PC-3 (cell line): ENCODE measurements around the gene ATP2B2. TPM values are rescaled to one million over a fixed set of nuclear protein-coding genes. Genes with fewer than 3 reads are reported as not detected.

Experiments used
- ATAC-seq: fragments of 200-7000 bp; cut with Tn5 transposase; 2 replicates; pipeline ENCODE4 v1.9.1; 2020; ENCODE audit warnings: mild to moderate bottlenecking, moderate library complexity
- BruUV-seq: library from RNA; stranded (reverse); fragments of 400-500 nt; replicated peaks from 2 replicates; lab custom pipeline; 2021; lab: Mats Ljungman, UMichigan
- CTCF ChIA-PET: fragments of 300-600 bp; sonication (Branson Sonifier 250); formaldehyde crosslinking; loops from one replicate; lab custom pipeline; 2022; ENCODE audit warnings: antibody characterized with exemption; lab: Charles Lee
- POLR2A ChIA-PET: fragments of 300-600 bp; sonication (Branson Sonifier 250); formaldehyde crosslinking; loops from one replicate; lab custom pipeline; 2022; ENCODE audit warnings: antibody characterized with exemption; ENCODE audit not compliant: unreplicated experiment; lab: Charles Lee
- DNase-seq: peaks from one replicate; pipeline ENCODE4 v3.0.0-alpha.2; 2015
- H2AFZ ChIP-seq: fragments of 300-600 bp; sonication (generic); 2 replicates; pipeline ENCODE4 v1.6.0; 2016; ENCODE audit warnings: antibody characterized with exemption, low read length
- H3F3A ChIP-seq: fragments of 300-600 bp; sonication (generic); one replicate; pipeline ENCODE4 v1.6.0; 2017; ENCODE audit warnings: antibody characterized with exemption, low read length, control low read depth, mild to moderate bottlenecking; ENCODE audit not compliant: unreplicated experiment
- H3K27ac ChIP-seq: fragments of 300-600 bp; sonication (generic); 2 replicates; pipeline ENCODE4 v1.5.1; 2016; ENCODE audit warnings: mild to moderate bottlenecking, low read length
- H3K27me3 ChIP-seq: fragments of 300-600 bp; sonication (generic); 2 replicates; pipeline ENCODE4 v1.6.1; 2016; ENCODE audit warnings: low read length, mixed read lengths
- H3K36me3 ChIP-seq: fragments of 300-600 bp; sonication (generic); 2 replicates; pipeline ENCODE4 v1.6.1; 2016; ENCODE audit warnings: low read depth, mixed run types, low read length, mixed read lengths
- H3K4me1 ChIP-seq: fragments of 300-600 bp; sonication (generic); 2 replicates; pipeline ENCODE4 v1.5.1; 2016; ENCODE audit warnings: low read length; ENCODE audit not compliant: insufficient read depth
- H3K4me2 ChIP-seq: fragments of 300-600 bp; sonication (generic); 2 replicates; pipeline ENCODE4 v1.6.0; 2016; ENCODE audit warnings: low read length
- H3K4me3 ChIP-seq: fragments of 300-600 bp; sonication (generic); 2 replicates; pipeline ENCODE4 v1.5.1; 2016; ENCODE audit warnings: mild to moderate bottlenecking, low read length, mixed read lengths
- H3K79me2 ChIP-seq: fragments of 300-600 bp; sonication (generic); 2 replicates; pipeline ENCODE4 v1.6.1; 2017; ENCODE audit warnings: low read length, mixed read lengths
- H3K9ac ChIP-seq: fragments of 300-600 bp; sonication (generic); 2 replicates; pipeline ENCODE4 v1.6.0; 2016; ENCODE audit warnings: mild to moderate bottlenecking, low read length
- H3K9me2 ChIP-seq: fragments of 300-600 bp; sonication (generic); replicated peaks from 2 replicates; pipeline ENCODE4 v1.6.1; 2016; ENCODE audit warnings: mixed run types, low read length, mixed read lengths
- H3K9me3 ChIP-seq: fragments of 300-600 bp; sonication (generic); 2 replicates; pipeline ENCODE4 v1.6.1; 2016; ENCODE audit warnings: low read length, mixed read lengths
- H4K20me1 ChIP-seq: fragments of 300-600 bp; sonication (generic); 2 replicates; pipeline ENCODE4 v1.6.1; 2016; ENCODE audit warnings: low read length, mixed read lengths
- EZH2 ChIP-seq: fragments of 300-600 bp; sonication (generic); IDR thresholded peaks from one replicate; pipeline ENCODE4 v1.6.1; 2017; ENCODE audit warnings: antibody characterized with exemption, mild to moderate bottlenecking, low read length; ENCODE audit not compliant: unreplicated experiment
- EZH2phosphoT487 ChIP-seq: fragments of 300-600 bp; sonication (generic); IDR thresholded peaks from 2 replicates; pipeline ENCODE4 v1.6.1; 2018; ENCODE audit warnings: mild to moderate bottlenecking, antibody characterized with exemption, low read length, borderline replicate concordance
- intact Hi-C: fragments of 100-400 bp; cut with micrococcal nuclease; formaldehyde crosslinking; loops from 2 replicates; pipeline ENCODE4 v1.9.0; 2023
- total RNA-seq: library from RNA; depleted of rRNA; stranded (reverse); fragments of >200 nt; gene quantifications from 2 replicates; pipeline ENCODE4 v1.2.3, GENCODE V29; 2014
- TF ChIP-seq, protein P1 (sequence below): fragments of 300-600 bp; sonication (generic); conservative IDR thresholded peaks from 2 replicates; pipeline ENCODE4 v1.5.1; 2017; ENCODE audit warnings: antibody characterized with exemption, low read depth, mild to moderate bottlenecking, low read length

ATP2B2 gene
- total RNA-seq, 1 experiment from 2014 or later, result not detected

DNA sequence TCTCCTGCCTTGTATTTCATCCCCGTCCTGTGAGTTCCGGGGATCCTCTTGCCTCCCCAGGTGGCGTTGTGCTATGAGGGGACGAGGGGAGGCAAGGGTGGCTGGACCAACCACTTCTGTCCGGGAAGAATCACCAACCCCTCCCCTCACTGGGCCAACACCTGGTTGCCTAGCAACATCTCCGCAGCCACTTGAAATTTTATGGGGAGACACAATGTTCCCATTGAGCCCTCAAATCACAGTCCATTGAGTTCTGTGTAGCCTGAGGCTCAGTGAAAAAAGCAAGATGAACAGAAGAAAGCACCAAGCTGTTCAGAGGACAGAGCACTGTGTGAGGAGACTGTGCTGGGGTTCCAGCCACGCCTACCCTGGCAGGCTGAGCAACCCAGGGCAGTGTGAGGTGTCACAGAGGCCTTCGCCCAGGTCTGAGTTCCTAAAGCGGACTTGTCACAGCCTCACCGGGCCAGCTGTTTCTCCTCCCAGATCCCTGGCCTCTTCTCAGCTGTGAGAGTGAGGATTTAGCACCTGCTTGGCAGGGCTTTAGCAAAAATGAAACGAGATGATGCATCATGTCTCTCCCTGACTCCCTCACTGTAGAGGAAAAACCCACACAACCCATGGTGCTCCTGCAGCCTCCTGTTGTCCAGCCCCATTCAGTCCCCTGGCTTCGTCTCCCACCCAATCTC, 76.8 kb downstream of the ATP2B2 start:
- ATAC-seq, result no peak
- H3F3A ChIP-seq, result no peaks in the 10 kb centered on the region
- no peaks in the 10 kb centered on the region for H4K20me1 ChIP-seq
- no peak overlapping the region for H3K27ac ChIP-seq
- no peak for DNase-seq
- peaks cover 12% of the 10 kb centered on the region for H3K27me3 ChIP-seq
- H3K36me3 ChIP-seq, result no peaks in the 10 kb centered on the region
- no peaks in the 10 kb centered on the region for H3K9me3 ChIP-seq
- intact Hi-C loops, result no loop called here
- H3K4me1 ChIP-seq, result no peaks in the 10 kb centered on the region
- BruUV-seq, result no TSS peak
- H3K79me2 ChIP-seq, result no peaks in the 10 kb centered on the region
- no peaks in the 10 kb centered on the region for H3K9me2 ChIP-seq
- no peak overlapping the region for H2AFZ ChIP-seq
- ChIA-PET POLR2A (no interaction called here), CTCF (no interaction called here)
- no peak overlapping the region for H3K4me3 ChIP-seq
- TF ChIP-seq, protein P1, sequence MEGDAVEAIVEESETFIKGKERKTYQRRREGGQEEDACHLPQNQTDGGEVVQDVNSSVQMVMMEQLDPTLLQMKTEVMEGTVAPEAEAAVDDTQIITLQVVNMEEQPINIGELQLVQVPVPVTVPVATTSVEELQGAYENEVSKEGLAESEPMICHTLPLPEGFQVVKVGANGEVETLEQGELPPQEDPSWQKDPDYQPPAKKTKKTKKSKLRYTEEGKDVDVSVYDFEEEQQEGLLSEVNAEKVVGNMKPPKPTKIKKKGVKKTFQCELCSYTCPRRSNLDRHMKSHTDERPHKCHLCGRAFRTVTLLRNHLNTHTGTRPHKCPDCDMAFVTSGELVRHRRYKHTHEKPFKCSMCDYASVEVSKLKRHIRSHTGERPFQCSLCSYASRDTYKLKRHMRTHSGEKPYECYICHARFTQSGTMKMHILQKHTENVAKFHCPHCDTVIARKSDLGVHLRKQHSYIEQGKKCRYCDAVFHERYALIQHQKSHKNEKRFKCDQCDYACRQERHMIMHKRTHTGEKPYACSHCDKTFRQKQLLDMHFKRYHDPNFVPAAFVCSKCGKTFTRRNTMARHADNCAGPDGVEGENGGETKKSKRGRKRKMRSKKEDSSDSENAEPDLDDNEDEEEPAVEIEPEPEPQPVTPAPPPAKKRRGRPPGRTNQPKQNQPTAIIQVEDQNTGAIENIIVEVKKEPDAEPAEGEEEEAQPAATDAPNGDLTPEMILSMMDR, result no peak
- TF ChIP-seq EZH2 (no peak), EZH2phosphoT487 (no peak)
- H3K9ac ChIP-seq, result no peak overlapping the region
- H3K4me2 ChIP-seq, result no peak overlapping the region

DNA sequence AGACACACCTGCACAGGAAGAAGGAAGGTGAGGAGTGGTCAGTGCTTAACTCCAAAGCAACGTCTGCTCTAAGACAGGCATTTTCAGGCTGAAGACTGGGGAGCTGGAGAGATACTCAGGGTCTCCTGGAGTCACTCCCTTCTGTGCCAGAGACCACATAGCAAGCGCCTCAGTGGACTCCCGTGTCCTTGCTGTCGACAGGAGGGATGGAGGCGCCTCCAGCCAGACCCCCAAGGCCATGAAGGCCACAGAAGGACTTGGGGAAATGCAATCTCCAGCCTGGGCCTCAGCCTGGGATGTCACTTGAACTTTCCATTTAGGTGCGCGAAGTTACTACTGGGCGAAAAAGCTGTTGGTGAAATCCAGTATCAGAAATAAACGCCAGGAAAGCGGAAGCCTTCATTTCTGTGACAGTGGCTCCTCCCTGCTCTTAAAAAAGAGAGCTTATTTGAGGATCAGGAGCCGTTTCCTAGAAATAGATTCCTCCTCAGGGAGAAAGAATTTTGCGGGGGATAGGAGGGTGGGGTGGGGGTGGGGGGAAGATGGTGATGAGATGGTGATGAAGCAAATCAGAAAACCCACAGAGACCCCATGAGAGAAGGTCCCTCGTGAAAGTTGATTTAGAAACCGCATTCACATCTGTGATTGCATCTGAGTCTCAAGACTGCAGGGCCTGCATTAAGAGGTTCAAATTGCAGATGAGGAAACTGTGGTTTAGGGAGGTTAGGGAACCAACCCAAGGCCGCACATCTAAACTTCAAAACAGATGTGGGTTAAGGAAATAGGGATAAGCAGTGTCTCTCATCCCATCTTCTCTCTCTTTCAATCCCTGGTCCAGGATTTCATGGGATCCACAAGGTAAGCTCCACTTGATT, 78.8 kb downstream of the ATP2B2 start:
- DNase-seq (no peak), ATAC-seq (no peak)
- ChIA-PET CTCF (no interaction called here), POLR2A (no interaction called here)
- no peaks in the 10 kb centered on the region for H3K4me1 ChIP-seq
- H3K27me3 ChIP-seq, result peaks cover 12% of the 10 kb centered on the region
- no peaks in the 10 kb centered on the region for H3K36me3 ChIP-seq
- H3K9ac ChIP-seq, result no peak overlapping the region
- no peaks in the 10 kb centered on the region for H4K20me1 ChIP-seq
- H3K27ac ChIP-seq, result no peak overlapping the region
- H3F3A ChIP-seq, result no peaks in the 10 kb centered on the region
- H3K4me3 ChIP-seq, result no peak overlapping the region
- no peaks in the 10 kb centered on the region for H3K79me2 ChIP-seq
- intact Hi-C loops, result no loop called here
- no peak overlapping the region for H3K4me2 ChIP-seq
- TF ChIP-seq, protein P1, result no peak
- TF ChIP-seq EZH2phosphoT487 (no peak), EZH2 (no peak)
- H3K9me3 ChIP-seq, result no peaks in the 10 kb centered on the region
- H2AFZ ChIP-seq, result no peak overlapping the region
- no TSS peak for BruUV-seq
- H3K9me2 ChIP-seq, result no peaks in the 10 kb centered on the region
